ENCODE data around the gene ZG16B.

The ZG16B gene

DNA sequence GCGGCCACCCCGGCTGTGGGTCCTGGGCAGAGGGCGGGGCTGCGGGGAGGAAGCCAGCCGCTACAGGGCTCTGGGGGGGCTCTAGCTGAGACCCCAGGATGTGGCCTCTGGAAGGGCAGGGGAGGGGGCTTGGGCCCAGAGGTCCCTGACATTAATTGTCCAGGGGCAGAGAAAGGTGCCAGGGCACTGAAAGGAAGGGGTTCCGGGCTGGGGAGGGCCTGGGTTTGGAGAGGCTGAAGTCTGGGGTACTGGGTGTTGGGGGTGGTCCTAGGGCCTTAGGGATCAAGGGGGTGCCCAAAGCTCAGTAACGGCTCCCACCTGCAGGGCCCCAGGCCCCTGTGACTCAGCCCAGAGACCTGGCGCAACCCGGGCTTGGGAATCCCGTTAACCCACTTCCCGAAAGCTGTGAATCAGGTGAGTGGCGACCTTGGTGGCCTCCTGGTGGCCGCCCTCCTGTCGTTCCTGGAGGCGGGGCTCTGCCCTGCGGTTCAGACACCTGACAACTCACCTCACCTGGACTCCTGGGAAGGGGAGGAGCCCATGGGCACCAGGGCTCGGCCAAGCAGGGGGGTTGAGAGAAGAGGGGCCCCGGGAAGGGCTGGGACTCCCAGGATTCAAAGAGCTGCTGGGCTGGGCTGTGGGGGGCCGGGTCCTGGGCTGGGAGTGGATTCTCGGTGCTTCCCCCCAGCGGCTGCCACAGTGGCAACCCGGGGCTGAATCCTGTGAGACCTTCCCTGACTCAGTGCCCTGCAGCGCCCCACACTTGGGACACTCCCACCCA is 28.3 kb downstream of the ZG16B start:
- no peak overlapping the region for H3K4me3 ChIP-seq (ENCODE audit: low read length, poor library complexity, severe bottlenecking)
- no peak overlapping the region for H3K9ac ChIP-seq (ENCODE audit: low read depth, low read length, poor library complexity, severe bottlenecking)
- no peaks in the 10 kb centered on the region for H3K79me2 ChIP-seq (ENCODE audit: insufficient read depth, low read length)
- H3K4me1 ChIP-seq (ENCODE audit: insufficient read depth, low read length, poor library complexity, severe bottlenecking): no peaks in the 10 kb centered on the region
- H3F3A ChIP-seq (ENCODE audit: low read depth): no peaks in the 10 kb centered on the region
- H3K9me3 ChIP-seq (ENCODE audit: insufficient read depth, low read depth, low read length): no peaks in the 10 kb centered on the region
- H3K27me3 ChIP-seq (ENCODE audit: insufficient read depth, low read length, poor library complexity, severe bottlenecking): no peaks in the 10 kb centered on the region
- no peaks in the 10 kb centered on the region for H4K20me1 ChIP-seq (ENCODE audit: insufficient read depth, low read length, poor library complexity, severe bottlenecking)
- no peak for TF ChIP-seq EZH2phosphoT487 (IDR thresholded peaks at IDR 0.05; ENCODE audit: borderline replicate concordance)
- TF ChIP-seq, protein P1, sequence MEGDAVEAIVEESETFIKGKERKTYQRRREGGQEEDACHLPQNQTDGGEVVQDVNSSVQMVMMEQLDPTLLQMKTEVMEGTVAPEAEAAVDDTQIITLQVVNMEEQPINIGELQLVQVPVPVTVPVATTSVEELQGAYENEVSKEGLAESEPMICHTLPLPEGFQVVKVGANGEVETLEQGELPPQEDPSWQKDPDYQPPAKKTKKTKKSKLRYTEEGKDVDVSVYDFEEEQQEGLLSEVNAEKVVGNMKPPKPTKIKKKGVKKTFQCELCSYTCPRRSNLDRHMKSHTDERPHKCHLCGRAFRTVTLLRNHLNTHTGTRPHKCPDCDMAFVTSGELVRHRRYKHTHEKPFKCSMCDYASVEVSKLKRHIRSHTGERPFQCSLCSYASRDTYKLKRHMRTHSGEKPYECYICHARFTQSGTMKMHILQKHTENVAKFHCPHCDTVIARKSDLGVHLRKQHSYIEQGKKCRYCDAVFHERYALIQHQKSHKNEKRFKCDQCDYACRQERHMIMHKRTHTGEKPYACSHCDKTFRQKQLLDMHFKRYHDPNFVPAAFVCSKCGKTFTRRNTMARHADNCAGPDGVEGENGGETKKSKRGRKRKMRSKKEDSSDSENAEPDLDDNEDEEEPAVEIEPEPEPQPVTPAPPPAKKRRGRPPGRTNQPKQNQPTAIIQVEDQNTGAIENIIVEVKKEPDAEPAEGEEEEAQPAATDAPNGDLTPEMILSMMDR (conservative IDR thresholded peaks at IDR 0.05; ENCODE audit: low read length): no peak
- H3K36me3 ChIP-seq (ENCODE audit: insufficient read depth, low read length): no peaks in the 10 kb centered on the region
- H3K4me2 ChIP-seq (ENCODE audit: low read depth, low read length, poor library complexity, severe bottlenecking): no peak overlapping the region
- no peaks in the 10 kb centered on the region for H3K9me2 ChIP-seq (replicated peaks; ENCODE audit: low read depth, low read length)
- no peak overlapping the region for H2AFZ ChIP-seq (ENCODE audit: low read length)

GRCh38 chr16:2859686-2860265 is 29.7 kb downstream of the ZG16B start:
- TF ChIP-seq, protein P1 (conservative IDR thresholded peaks at IDR 0.05; ENCODE audit: low read length): no peak
- TF ChIP-seq EZH2phosphoT487 (IDR thresholded peaks at IDR 0.05; ENCODE audit: borderline replicate concordance): no peak
- H3K4me1 ChIP-seq (ENCODE audit: insufficient read depth, low read length, poor library complexity, severe bottlenecking): no peaks in the 10 kb centered on the region
- no peak overlapping the region for H2AFZ ChIP-seq (ENCODE audit: low read length)
- H3F3A ChIP-seq (ENCODE audit: low read depth): no peaks in the 10 kb centered on the region
- no peaks in the 10 kb centered on the region for H3K79me2 ChIP-seq (ENCODE audit: insufficient read depth, low read length)
- H3K9me3 ChIP-seq (ENCODE audit: insufficient read depth, low read depth, low read length): no peaks in the 10 kb centered on the region
- H3K27me3 ChIP-seq (ENCODE audit: insufficient read depth, low read length, poor library complexity, severe bottlenecking): no peaks in the 10 kb centered on the region
- H3K4me3 ChIP-seq (ENCODE audit: low read length, poor library complexity, severe bottlenecking): no peak overlapping the region
- no peaks in the 10 kb centered on the region for H3K9me2 ChIP-seq (replicated peaks; ENCODE audit: low read depth, low read length)
- H3K36me3 ChIP-seq (ENCODE audit: insufficient read depth, low read length): no peaks in the 10 kb centered on the region
- H4K20me1 ChIP-seq (ENCODE audit: insufficient read depth, low read length, poor library complexity, severe bottlenecking): no peaks in the 10 kb centered on the region
- no peak overlapping the region for H3K4me2 ChIP-seq (ENCODE audit: low read depth, low read length, poor library complexity, severe bottlenecking)
- H3K9ac ChIP-seq (ENCODE audit: low read depth, low read length, poor library complexity, severe bottlenecking): no peak overlapping the region

DNA sequence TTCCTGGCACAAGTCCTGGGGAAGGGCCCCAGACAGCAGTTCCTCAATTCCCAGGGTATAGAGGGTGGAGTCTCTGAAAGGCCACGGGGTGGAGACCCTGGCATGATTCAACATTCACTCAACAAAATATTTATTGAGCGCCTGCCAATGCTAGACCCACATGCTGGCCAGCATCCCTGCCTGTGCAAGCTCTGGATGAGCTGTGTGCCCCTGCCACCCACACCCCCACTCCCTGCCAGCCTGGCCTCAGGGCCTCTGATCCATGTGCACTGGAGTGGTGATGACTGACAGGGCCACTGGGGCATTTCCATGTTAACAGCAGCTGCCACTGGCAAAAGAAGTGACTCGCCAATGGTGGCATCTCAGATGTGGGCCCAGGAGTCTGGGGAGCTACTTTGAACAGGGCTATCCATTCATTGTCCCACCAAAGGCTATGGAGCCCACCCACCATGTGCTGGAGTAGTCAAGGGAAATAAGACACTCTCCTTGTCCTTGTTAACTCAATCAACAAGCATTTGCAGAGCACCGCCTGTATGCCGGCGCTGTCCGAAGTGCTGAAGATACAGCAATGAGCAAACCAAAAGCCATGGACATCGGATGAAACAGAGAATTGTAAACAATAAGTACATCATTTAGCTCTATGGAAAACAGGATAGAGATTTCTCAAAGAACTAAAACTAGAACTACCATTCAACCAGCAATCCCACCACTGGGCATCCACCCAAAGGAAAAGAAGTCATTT is 30.9 kb downstream of the ZG16B start:
- H4K20me1 ChIP-seq (ENCODE audit: insufficient read depth, low read length, poor library complexity, severe bottlenecking): no peaks in the 10 kb centered on the region
- no peaks in the 10 kb centered on the region for H3K27me3 ChIP-seq (ENCODE audit: insufficient read depth, low read length, poor library complexity, severe bottlenecking)
- no peaks in the 10 kb centered on the region for H3K9me2 ChIP-seq (replicated peaks; ENCODE audit: low read depth, low read length)
- H3K9me3 ChIP-seq (ENCODE audit: insufficient read depth, low read depth, low read length): no peaks in the 10 kb centered on the region
- H3K79me2 ChIP-seq (ENCODE audit: insufficient read depth, low read length): no peaks in the 10 kb centered on the region
- H3K4me1 ChIP-seq (ENCODE audit: insufficient read depth, low read length, poor library complexity, severe bottlenecking): no peaks in the 10 kb centered on the region
- H3F3A ChIP-seq (ENCODE audit: low read depth): no peaks in the 10 kb centered on the region
- H3K36me3 ChIP-seq (ENCODE audit: insufficient read depth, low read length): no peaks in the 10 kb centered on the region
- no peak overlapping the region for H3K4me2 ChIP-seq (ENCODE audit: low read depth, low read length, poor library complexity, severe bottlenecking)
- no peak overlapping the region for H2AFZ ChIP-seq (ENCODE audit: low read length)
- H3K4me3 ChIP-seq (ENCODE audit: low read length, poor library complexity, severe bottlenecking): no peak overlapping the region
- TF ChIP-seq, protein P1 (conservative IDR thresholded peaks at IDR 0.05; ENCODE audit: low read length): no peak
- TF ChIP-seq EZH2phosphoT487 (IDR thresholded peaks at IDR 0.05; ENCODE audit: borderline replicate concordance): no peak
- no peak overlapping the region for H3K9ac ChIP-seq (ENCODE audit: low read depth, low read length, poor library complexity, severe bottlenecking)

Measured in Loucy (cell line).